HG03095 (cell line): ENCODE measurements around the gene LGALS14.
"Not testable (repeated sequence)": the region's sequence is repeated elsewhere in the genome, so short reads cannot be mapped to it uniquely, and the experiment has no call there.

ENCODE experiments used
- ATAC-seq: cut with Tn5 transposase; IDR thresholded peaks from one replicate; pipeline ENCODE4 v1.9.1; 2021; ENCODE audit warnings: moderate library complexity; ENCODE audit not compliant: unreplicated experiment

LGALS14 gene

DNA sequence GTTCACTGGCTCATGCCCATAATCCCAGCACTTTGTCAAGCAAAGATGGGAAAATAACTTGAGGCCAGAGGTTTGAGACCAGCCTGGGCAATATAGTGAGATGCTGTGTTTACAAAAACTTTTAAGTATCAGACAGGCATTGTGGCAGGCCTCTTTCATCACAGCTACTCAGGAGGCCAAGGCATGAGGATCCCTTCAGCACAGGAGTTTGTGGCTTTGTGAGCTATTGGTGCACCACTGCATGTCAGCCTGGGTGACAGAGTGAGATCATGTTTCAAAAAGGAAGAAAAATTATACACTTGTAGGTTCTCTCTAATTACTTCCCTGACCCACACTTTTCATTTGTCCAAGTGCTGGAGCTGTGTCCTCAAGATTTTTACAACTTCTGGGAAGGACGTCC lies 11.5 kb upstream of the LGALS14 start:
- ATAC-seq: no peak

DNA sequence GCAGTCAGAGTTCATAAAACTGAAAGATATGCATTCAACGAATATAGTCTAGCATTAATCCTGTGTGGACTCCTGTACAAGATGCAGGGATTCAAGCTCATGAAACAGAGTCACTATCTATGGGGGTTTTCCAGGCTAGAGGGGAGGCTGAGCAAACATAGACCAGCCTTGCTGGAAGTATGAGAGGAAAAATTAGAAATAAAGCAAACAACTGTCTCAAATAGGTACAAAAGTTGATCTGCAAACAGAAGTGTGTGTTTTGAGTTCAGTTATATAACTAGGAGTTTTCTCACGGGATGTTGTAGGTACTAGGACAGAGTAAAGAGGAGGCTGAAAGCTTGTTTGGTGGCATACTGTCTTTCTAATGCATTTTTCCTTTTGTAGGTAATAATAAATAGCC lies 8.5 kb upstream of the LGALS14 start:
- no peak for ATAC-seq

GRCh38 chr19:39696387-39696786 lies 7.9 kb upstream of the LGALS14 start:
- no peak for ATAC-seq

GRCh38 chr19:39698535-39698934 lies 5.7 kb upstream of the LGALS14 start:
- no peak for ATAC-seq

- no peak for ATAC-seq
Observed at GRCh38 chr19:39701291-39701690, 3.0 kb upstream of the LGALS14 start.

GRCh38 chr19:39705578-39706188 lies 1.4 kb downstream of the LGALS14 start:
- ATAC-seq: no peak

GRCh38 chr19:39708594-39708993 lies 4.3 kb downstream of the LGALS14 start:
- no peak for ATAC-seq

DNA sequence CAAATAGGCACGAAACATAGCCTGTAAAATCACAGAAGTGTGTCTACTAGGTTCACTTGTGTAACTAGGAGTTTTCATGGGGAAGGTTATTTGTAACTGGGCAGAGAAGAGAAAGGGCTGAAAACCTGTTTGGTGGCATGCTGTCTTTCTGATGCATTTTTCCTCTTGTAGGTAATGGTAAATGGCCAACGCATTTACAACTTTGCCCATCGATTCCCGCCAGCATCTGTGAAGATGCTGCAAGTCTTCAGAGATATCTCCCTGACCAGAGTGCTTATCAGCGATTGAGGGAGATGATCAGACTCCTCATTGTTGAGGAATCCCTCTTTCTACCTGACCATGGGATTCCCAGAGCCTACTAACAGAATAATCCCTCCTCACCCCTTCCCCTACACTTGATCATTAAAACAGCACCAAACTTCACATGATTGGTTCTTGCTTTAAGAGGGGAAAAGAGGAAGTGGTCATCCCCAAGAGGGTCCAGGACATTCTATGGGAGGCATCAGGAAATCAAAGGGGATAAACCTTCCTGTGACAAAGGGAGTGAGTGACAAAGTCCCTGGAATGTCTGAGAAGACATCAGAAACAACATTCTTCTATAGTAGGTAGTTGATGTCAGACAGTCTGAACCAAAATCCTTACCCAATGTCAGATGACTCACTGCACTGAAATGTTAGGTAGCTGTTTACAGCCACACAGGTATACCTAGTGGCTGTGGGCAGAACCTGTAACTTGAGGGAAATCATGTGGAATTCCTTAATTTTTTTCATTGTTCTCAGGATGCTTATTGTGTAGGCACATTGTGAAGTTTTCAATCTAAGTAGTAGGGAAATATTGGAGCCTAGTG lies 5.0 kb downstream of the LGALS14 start:
- ATAC-seq: no peak

DNA sequence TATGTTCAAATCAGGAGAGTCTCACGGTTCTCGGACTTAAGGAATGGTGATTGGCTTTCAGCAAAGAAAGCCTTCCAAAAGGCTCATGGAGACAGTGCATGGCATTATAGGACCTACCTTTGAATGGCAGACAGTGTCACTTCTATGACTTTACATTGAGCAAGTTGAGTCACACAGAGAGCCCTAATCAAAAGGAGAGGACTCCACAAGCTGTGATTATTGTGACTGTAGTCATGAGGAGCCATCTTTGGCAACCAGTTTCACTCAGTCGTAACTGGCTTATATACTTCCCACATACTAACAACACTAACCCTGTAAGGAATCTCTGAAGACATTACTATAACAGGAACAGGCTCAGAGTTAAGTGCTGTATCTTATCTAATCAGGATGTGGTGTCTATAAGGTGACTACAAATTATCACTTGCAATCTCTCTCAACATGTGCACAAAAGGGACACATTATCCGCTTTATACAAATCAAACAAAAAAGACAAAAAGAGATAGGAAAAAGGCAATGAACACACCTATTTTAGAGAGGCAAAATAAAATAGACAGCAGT lies 6.1 kb downstream of the LGALS14 start:
- no peak for ATAC-seq

- not testable (repeated sequence) for ATAC-seq
Observed at GRCh38 chr19:39720144-39720543, 15.9 kb downstream of the LGALS14 start.

DNA sequence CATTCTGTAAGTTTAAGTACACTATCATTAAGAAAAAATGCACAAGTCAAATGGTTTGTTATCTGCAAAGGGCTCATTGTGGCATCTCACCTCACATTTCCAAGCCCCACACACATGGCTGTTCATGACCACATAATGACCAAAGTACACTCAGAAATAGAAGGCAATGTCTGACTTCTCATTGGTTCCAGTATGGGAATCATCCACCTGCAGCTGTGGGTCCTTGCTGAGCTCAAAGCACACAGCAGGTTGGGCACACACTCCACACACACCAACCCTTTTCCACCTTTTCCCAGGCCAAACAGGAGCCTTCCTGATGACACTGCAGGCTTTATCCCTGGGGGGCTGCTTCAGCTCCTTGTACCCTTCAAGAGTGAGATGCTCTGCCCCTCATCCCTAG lies 21.7 kb downstream of the LGALS14 start:
- ATAC-seq: no peak

DNA sequence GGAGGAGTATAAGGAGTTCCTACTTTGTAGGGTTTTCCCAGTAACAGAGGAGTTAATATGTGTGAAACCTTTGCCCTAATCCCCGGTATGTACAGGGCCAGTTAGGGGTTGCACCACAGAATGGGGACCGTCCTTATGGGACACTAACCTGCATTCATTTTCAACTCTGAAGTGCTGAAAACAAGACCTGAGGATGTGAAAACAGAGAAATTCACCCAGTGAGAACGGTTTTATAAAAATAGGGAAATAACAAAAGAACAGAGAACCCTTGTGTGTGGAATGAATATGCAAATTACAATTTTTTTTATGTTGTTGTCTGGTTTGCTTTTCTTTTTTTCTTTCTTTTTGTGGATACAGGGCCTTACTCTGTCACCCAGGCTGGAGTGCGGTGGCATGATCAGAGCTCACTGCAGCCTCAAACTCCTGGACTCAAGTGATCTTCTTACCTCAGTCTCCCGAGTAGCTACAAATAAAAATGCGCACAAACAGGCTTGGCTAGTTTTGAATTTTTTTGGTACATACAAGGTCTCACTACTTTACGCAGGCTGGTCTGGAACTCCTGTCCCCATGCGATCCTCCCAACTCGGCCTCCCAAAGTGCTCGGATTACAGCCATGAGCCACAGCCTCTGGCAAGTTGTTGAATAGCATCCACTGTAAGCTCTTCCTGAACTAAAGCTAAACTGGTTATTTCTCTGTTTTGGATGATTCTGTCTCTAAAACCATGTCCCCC lies 23.0 kb downstream of the LGALS14 start:
- no peak for ATAC-seq

- no peak for ATAC-seq
Observed at GRCh38 chr19:39728040-39728439, 23.8 kb downstream of the LGALS14 start.

GRCh38 chr19:39729594-39729993 lies 25.3 kb downstream of the LGALS14 start:
- no peak for ATAC-seq

DNA sequence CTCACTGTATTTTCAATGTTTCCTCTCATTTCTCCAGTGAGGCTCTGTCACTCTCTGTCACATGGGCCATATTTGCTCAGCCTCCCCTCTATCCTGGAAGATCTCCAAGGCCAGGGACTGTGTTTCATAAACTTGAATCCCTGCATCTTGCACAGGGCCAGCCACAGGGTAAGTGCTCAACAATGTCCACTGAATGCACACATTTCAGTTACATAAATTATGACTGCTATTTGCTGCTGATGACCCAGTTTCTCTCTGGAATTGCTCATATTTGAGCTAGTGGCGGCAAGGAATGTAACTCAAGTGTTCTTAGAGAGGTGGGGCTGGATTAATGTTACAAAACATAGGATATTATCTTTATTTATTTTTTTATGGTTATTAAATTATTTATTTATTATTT lies 27.4 kb downstream of the LGALS14 start:
- no peak for ATAC-seq

GRCh38 chr19:39733841-39734240 lies 29.6 kb downstream of the LGALS14 start:
- no peak for ATAC-seq

DNA sequence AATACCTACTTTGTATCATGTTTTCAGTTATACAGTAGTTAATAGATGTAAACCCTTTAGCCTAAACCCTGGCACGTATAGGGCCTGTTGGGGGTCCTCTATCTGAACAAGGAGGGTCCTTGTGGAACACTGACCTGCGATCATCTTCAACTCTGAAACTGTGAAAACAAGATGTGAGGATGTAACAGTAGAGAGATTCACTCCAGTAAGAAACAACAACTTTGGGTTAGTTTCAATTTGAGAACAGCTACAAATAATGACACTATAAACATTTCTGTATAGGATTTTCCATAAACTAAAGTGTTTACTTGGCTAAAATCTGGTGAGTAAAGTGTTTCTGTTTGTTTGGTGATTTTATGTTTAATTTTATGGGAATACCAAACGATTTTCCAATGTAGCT lies 31.4 kb downstream of the LGALS14 start:
- no peak for ATAC-seq

DNA sequence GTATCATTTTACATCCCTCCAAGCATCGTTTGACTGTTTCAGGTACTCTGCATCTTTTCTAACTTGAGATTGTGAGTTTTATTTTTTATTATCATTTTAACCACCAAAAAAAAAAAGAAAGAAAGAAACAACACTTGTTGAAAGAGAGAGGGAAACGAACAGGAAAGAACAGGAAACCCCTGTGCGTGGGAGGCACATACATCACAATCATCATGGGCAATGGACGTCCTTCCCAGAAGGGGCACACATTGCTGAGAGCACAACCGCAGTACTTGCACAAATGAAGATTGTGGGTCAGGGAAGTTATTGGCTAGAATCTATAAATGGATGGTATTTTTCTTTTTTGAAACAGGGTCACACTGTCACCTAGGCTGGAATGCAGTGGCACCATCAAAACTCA lies 31.8 kb downstream of the LGALS14 start:
- no peak for ATAC-seq

DNA sequence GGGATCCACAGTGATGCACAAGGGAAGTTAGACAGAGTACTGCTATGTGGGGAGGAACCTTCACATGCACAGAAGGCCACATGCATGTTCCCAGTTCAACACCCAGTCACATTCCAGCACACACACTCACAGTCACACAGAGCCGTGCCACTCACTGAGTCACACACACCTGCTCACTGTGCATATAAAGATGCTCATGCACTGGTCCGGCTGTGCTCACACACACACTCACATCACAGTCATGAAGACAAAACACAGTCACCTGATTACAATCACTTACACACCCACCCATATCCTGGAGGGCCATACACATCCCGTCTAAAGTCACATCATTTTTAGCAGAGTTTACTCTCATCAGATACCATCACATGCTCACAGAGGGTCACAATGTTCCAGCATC lies 33.1 kb downstream of the LGALS14 start:
- no peak for ATAC-seq

DNA sequence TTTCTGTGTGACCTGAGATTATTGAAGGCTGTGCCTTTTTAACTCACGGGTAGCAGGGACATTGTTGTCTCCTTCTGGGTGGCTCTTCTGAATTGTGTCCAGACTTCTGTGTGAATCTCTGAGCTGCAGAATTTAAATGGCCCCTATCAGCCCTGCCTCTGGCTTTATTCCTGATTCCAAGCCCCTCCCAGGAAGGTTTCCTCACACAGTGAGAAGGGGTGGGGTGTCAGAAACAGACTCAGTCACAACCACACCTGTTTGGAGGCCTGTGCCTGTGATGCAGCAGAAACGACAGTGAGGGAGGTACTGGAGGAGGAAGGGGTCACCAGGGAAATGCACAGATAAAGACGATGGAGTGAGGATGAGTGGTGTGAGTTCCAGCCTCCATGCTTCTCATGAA lies 33.6 kb downstream of the LGALS14 start, which contains the start of gene CLC:
CLC (minus strand) TSS at position 139 of the 400 bp plus-strand sequence; CDS start at position 62, 77 bp downstream.
- ATAC-seq: no peak

DNA sequence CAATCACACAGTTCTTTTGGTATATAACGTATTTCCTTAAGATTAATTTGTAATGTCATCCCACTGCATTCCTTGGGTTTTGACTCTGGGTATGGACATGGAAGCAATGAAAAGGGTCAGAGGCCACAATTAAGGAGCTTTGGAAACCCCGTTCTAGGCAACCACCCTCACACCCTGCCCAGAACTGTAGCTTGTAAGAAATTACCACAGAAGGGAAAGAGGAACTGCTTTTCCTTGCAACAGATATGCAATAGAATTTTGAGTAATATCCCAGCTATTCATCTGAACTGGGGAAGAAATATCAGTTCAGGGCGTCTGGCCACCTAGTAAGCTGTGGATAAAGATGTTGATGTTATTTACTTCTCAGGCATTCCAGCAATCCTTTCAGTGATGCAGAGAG lies 34.5 kb downstream of the LGALS14 start:
- no peak for ATAC-seq
